NT2/D1 (cell line): ENCODE data around the gene SYT1.

Experiments
- YY1 ChIP-seq: IDR thresholded peaks from 2 replicates; pipeline ENCODE4 v1.6.1; 2011; ENCODE audit not compliant: insufficient read length, insufficient read depth
- ZNF274 ChIP-seq: IDR thresholded peaks from 2 replicates; pipeline ENCODE4 v1.6.1; 2011; ENCODE audit warnings: mild to moderate bottlenecking, low read depth, low read length

- TF ChIP-seq YY1 (no peak), ZNF274 (no peak)
Measured at GRCh38 chr12:79451365-79451764, 586.8 kb downstream of the SYT1 start.
